Endothelial cell of umbilical vein (primary cell): ENCODE results near the gene ADH5. TPM values are rescaled to one million over a fixed set of nuclear protein-coding genes. Genes with fewer than 3 reads are reported as not detected.

Experiments used
- BruUV-seq: library from RNA; stranded (reverse); fragments of 400-500 nt; replicated peaks from 2 replicates; lab custom pipeline; 2021; lab: Mats Ljungman, UMichigan
- CTCF ChIA-PET: fragments of 300-600, 350-600 bp; sonication (Branson Sonifier 250); formaldehyde crosslinking; loops from one replicate; lab custom pipeline; 2021; ENCODE audit warnings: antibody characterized with exemption, inconsistent platforms; lab: Charles Lee
- POLR2A ChIA-PET: fragments of 300-600, 350-600 bp; sonication (Branson Sonifier 250); formaldehyde crosslinking; loops from one replicate; lab custom pipeline; 2021; ENCODE audit warnings: antibody characterized with exemption, inconsistent platforms; lab: Charles Lee
- DNase-seq: peaks from one replicate; pipeline ENCODE4 v3.0.0-alpha.2; 2011; ENCODE audit warnings: low read depth, low spot score
- FAIRE-seq: peaks from 2 replicates; lab custom pipeline; 2011; peaks lifted over from hg19 to GRCh38; lab: Jason Lieb, UNC
- H2AFZ ChIP-seq: 2 replicates; pipeline ENCODE4 v1.6.0; 2012; ENCODE audit warnings: low read depth, low read length, control low read depth, inconsistent platforms
- H3K27ac ChIP-seq: 2 replicates; pipeline ENCODE4 v1.5.1; 2011; ENCODE audit warnings: low read depth, mild to moderate bottlenecking, control low read depth, low read length, moderate library complexity; ENCODE audit not compliant: insufficient read depth
- H3K27me3 ChIP-seq, 2 experiments: 2 replicates each; pipeline versions ENCODE4 v1.6.0 to v1.6.1; 2011; ENCODE audit warnings: low read length in 2 of 2, mixed read lengths in 1 of 2; ENCODE audit not compliant: control insufficient read depth in 2 of 2, insufficient read depth in 2 of 2
- H3K36me3 ChIP-seq, 2 experiments: 2 replicates in 1 of 2; 3 replicates in 1 of 2; pipeline ENCODE4 v1.5.1; 2011; ENCODE audit warnings: low read length in 2 of 2, mild to moderate bottlenecking in 1 of 2, moderate library complexity in 1 of 2; ENCODE audit not compliant: control insufficient read depth in 2 of 2, insufficient read depth in 2 of 2; ENCODE audit errors: extremely low read depth in 1 of 2
- H3K4me1 ChIP-seq: 3 replicates; pipeline ENCODE4 v1.5.1; 2011; ENCODE audit warnings: mild to moderate bottlenecking, low read length; ENCODE audit not compliant: control insufficient read depth, insufficient read depth; ENCODE audit errors: extremely low read depth
- H3K4me2 ChIP-seq: 2 replicates; pipeline ENCODE4 v1.6.1; 2011; ENCODE audit warnings: low read length, control low read depth, mixed read lengths; ENCODE audit not compliant: insufficient read depth
- H3K4me3 ChIP-seq, 3 experiments: fragments of 200-600 bp in 1 of 3; sonication (generic), shearing (Covaris generic) in 1 of 3; replicated peaks in 1 of 3; 2 replicates each; pipeline ENCODE4 v1.5.1; 2011 to 2016; ENCODE audit warnings: control low read depth in 3 of 3, low read length in 3 of 3, mild to moderate bottlenecking in 2 of 3, inconsistent platforms in 1 of 3, low read depth in 1 of 3, moderate library complexity in 1 of 3; ENCODE audit not compliant: insufficient read depth in 1 of 3
- H3K79me2 ChIP-seq: 2 replicates; pipeline ENCODE4 v1.6.0; 2012; ENCODE audit warnings: low read length, inconsistent platforms; ENCODE audit not compliant: control insufficient read depth, insufficient read depth
- H3K9ac ChIP-seq: replicated peaks from 2 replicates; pipeline ENCODE3; 2011; ENCODE audit warnings: low read length, control low read depth; ENCODE audit not compliant: insufficient read depth; ENCODE audit errors: extremely low read depth
- H3K9me1 ChIP-seq: replicated peaks from 3 replicates; pipeline ENCODE4 v1.6.0; 2011; ENCODE audit warnings: mild to moderate bottlenecking, low read length; ENCODE audit not compliant: control insufficient read depth, insufficient read depth; ENCODE audit errors: extremely low read depth
- H3K9me3 ChIP-seq: replicated peaks from 2 replicates; pipeline ENCODE4 v1.5.1; 2012; ENCODE audit warnings: low read length, inconsistent platforms; ENCODE audit not compliant: control insufficient read depth, insufficient read depth
- H4K20me1 ChIP-seq: replicated peaks from 2 replicates; pipeline ENCODE3; 2011; ENCODE audit warnings: mild to moderate bottlenecking, low read length; ENCODE audit not compliant: control insufficient read depth, insufficient read depth; ENCODE audit errors: extremely low read depth
- EZH2 ChIP-seq: IDR thresholded peaks from 2 replicates; pipeline ENCODE4 v1.6.1; 2012; ENCODE audit warnings: borderline replicate concordance, low read depth, mild to moderate bottlenecking, moderate library complexity, low read length, inconsistent platforms; ENCODE audit not compliant: severe bottlenecking
- FOS ChIP-seq: IDR thresholded peaks from 2 replicates; pipeline ENCODE4 v1.6.1; 2011; ENCODE audit warnings: mild to moderate bottlenecking, low read length, moderate library complexity, borderline replicate concordance; ENCODE audit not compliant: insufficient read depth
- GATA2 ChIP-seq: IDR thresholded peaks from 2 replicates; pipeline ENCODE4 v1.7.0; 2011; ENCODE audit warnings: low read depth, mild to moderate bottlenecking, moderate library complexity, mixed read lengths, low read length; ENCODE audit not compliant: insufficient read length, insufficient read depth
- JUN ChIP-seq: IDR thresholded peaks from 2 replicates; pipeline ENCODE4 v1.6.1; 2011; ENCODE audit warnings: borderline replicate concordance, low read depth; ENCODE audit not compliant: insufficient read length, insufficient read depth
- MYC ChIP-seq: IDR thresholded peaks from one replicate; pipeline ENCODE4 v1.6.1; 2011; ENCODE audit warnings: mild to moderate bottlenecking, low read depth, low read length
- POLR2A ChIP-seq: IDR thresholded peaks from 2 replicates; pipeline ENCODE4 v1.6.1; 2012; ENCODE audit warnings: low read depth, mild to moderate bottlenecking, control low read depth, low read length
- POLR2AphosphoS5 ChIP-seq: IDR thresholded peaks from 2 replicates; pipeline ENCODE4 v1.6.1; 2012; ENCODE audit warnings: low read depth, mild to moderate bottlenecking, control low read depth, low read length, moderate library complexity; ENCODE audit not compliant: insufficient read depth
- dilution Hi-C: fragments of 300-500 bp; cut with MboI; formaldehyde crosslinking; loops from one replicate; pipeline ENCODE4 v1.15.0; 2019; ENCODE audit warnings: low sequenced_read_pairs; ENCODE audit not compliant: extremely low pct_ligation_motif_present
- intact Hi-C: fragments of 100-400 bp; cut with micrococcal nuclease; formaldehyde crosslinking; loops from one replicate; pipeline ENCODE4 v1.10.0; 2022
- polyA plus RNA-seq, 4 experiments: library from polyadenylated mRNA; depleted of rRNA in 3 of 4; stranded (reverse) in 3 of 4; unstranded in 1 of 4; fragments of >200 nt; gene quantifications; 2 replicates each; pipeline versions ENCODE4 v1.2.1 to v1.2.3, GENCODE V29; 2011 to 2012; ENCODE audit warnings: missing spikeins in 1 of 4
- total RNA-seq: library from RNA; stranded (reverse); gene quantifications from 2 replicates; pipeline ENCODE4 v1.2.3, GENCODE V29; 2021
- TF ChIP-seq, protein P1 (sequence below): IDR thresholded peaks from 2 replicates; pipeline ENCODE4 v1.6.1; 2011; ENCODE audit not compliant: insufficient read depth, insufficient read length
- TF ChIP-seq, protein P2 (sequence below), 2 donors: IDR thresholded peaks; 1 replicate in 1 of 2; 2 replicates in 1 of 2; pipeline ENCODE4 v1.5.1; 2011; ENCODE audit warnings: low read length in 2 of 2, mild to moderate bottlenecking in 2 of 2, moderate library complexity in 2 of 2, control low read depth in 1 of 2, inconsistent platforms in 1 of 2, low read depth in 1 of 2; ENCODE audit not compliant: insufficient read depth in 1 of 2; ENCODE audit errors: extremely low read depth in 1 of 2

The ADH5 gene
- total and polyA plus RNA-seq, 2 donors (not counting 3 experiments of a cell fraction or from before 2014, with no cell fraction given): 89.2 to 101 TPM

DNA sequence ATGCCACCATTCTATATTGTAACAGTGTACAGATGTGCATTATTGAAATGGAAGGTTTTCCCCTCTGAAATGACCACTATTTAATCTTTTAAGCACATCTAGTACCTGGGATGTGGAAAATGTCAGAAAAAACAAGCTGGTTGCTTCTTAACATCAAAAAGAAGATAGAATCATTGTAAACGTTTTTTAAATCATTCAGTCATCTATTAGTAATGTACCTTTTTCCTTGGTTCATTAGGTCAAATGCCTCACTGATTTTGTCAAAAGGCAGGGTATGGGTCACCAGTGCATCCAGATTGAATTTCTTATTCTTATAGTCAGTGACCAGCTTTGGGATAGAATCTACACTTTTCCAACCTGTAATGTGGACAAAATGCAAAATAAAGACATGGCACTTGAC, 37.8 kb upstream of the ADH5 start:
- POLR2A ChIA-PET: no interaction called here

DNA sequence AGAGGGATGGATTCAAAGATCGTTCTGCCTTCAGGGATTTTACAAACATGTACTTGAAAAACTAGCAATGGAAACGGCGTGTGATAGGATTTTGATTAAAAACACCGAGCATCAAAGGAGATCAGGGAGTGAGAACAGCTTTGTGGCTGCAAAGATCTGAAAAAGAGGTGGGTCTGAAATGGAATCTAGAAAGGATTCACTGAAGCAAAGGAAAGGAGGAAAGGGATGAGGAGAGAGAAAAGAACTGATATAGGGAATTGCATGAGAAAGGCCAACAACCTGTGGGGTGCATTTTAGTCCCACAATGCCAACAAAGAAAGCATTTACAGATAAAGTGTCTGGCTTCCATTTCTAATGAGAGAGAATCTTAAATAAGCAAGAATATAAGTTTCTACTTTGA, 32.4 kb upstream of the ADH5 start:
- Histone ChIP-seq H3K9me1 (no peaks in the 10 kb centered on the region), H3K4me3 (no peak overlapping the region), H3K27ac (no peak overlapping the region), H3K36me3 (no peaks in the 10 kb centered on the region), H3K4me1 (no peaks in the 10 kb centered on the region), H3K9me3 (no peaks in the 10 kb centered on the region), H3K9ac (no peak overlapping the region), H2AFZ (no peak overlapping the region), H3K4me2 (no peak overlapping the region), H3K27me3 (peaks cover 0 to 2% of the 10 kb centered on the region in 2 experiments), H4K20me1 (no peaks in the 10 kb centered on the region), H3K79me2 (no peaks in the 10 kb centered on the region)
- intact Hi-C loops: no loop called here
- FAIRE-seq (no peak), DNase-seq (no peak)
- dilution Hi-C loops: no loop called here
- POLR2A ChIA-PET: no interaction called here
- BruUV-seq: no TSS peak
- TF ChIP-seq, protein P1, sequence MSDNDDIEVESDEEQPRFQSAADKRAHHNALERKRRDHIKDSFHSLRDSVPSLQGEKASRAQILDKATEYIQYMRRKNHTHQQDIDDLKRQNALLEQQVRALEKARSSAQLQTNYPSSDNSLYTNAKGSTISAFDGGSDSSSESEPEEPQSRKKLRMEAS: no peak
- TF ChIP-seq, protein P2, sequence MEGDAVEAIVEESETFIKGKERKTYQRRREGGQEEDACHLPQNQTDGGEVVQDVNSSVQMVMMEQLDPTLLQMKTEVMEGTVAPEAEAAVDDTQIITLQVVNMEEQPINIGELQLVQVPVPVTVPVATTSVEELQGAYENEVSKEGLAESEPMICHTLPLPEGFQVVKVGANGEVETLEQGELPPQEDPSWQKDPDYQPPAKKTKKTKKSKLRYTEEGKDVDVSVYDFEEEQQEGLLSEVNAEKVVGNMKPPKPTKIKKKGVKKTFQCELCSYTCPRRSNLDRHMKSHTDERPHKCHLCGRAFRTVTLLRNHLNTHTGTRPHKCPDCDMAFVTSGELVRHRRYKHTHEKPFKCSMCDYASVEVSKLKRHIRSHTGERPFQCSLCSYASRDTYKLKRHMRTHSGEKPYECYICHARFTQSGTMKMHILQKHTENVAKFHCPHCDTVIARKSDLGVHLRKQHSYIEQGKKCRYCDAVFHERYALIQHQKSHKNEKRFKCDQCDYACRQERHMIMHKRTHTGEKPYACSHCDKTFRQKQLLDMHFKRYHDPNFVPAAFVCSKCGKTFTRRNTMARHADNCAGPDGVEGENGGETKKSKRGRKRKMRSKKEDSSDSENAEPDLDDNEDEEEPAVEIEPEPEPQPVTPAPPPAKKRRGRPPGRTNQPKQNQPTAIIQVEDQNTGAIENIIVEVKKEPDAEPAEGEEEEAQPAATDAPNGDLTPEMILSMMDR (IDR thresholded peaks at IDR 0.05; ENCODE audit: extremely low read depth in 1 of 2, insufficient read depth in 1 of 2, low read depth in 1 of 2, low read length in 2 of 2): no peak
- no peak for TF ChIP-seq GATA2
- CTCF ChIA-PET: interaction anchor here (0.9 kb wide), 1 partner anchor 10 kb away, joined by 3 read pairs; no protein-coding TSS in a partner anchor

More for the DNA sequence above, 37.8 kb upstream of the ADH5 start:
- Histone ChIP-seq H3K4me2 (no peak overlapping the region), H3K36me3 (no peaks in the 10 kb centered on the region), H2AFZ (no peak overlapping the region), H3K27ac (no peak overlapping the region), H3K4me3 (no peak overlapping the region), H3K9me1 (no peaks in the 10 kb centered on the region), H3K79me2 (no peaks in the 10 kb centered on the region), H3K27me3 (no peaks in the 10 kb centered on the region), H3K4me1 (no peaks in the 10 kb centered on the region), H3K9me3 (no peaks in the 10 kb centered on the region), H3K9ac (no peak overlapping the region), H4K20me1 (no peaks in the 10 kb centered on the region)
- TF ChIP-seq POLR2A: no peak
- no peak for TF ChIP-seq JUN
- TF ChIP-seq GATA2: no peak
- no peak for TF ChIP-seq FOS
- TF ChIP-seq MYC: no peak
- TF ChIP-seq, protein P1: no peak
- TF ChIP-seq EZH2: no peak
- TF ChIP-seq POLR2AphosphoS5: no peak
- intact Hi-C loops: no loop called here
- no TSS peak for BruUV-seq
- FAIRE-seq (no peak), DNase-seq (no peak)
- CTCF ChIA-PET: interaction anchor here (1.6 kb wide), 1 partner anchor 13 kb away, joined by 5 read pairs; no protein-coding TSS in a partner anchor
- dilution Hi-C loops: no loop called here
